NCI-H1436 (cell line): ENCODE data around the gene GOLGA2.
"Not testable (repeated sequence)": the region's sequence is repeated elsewhere in the genome, so short reads cannot be mapped to it uniquely, and the experiment has no call there.

Experiments used
- DNase-seq: peaks from one replicate; lab custom pipeline; 2025; lab: John Stamatoyannopoulos, UW

Gene GOLGA2

GRCh38 chr9:128292009-128292408 is 16.2 kb upstream of the GOLGA2 start:
- no peak for DNase-seq

- no peak for DNase-seq
These were observed 12.6 kb upstream of the GOLGA2 start for GRCh38 chr9:128288273-128289004.

- DNase-seq, result no peak
These were observed 10.6 kb upstream of the GOLGA2 start for GRCh38 chr9:128286440-128286839.

- no peak for DNase-seq
These were observed 9.4 kb upstream of the GOLGA2 start for GRCh38 chr9:128285033-128285784.

GRCh38 chr9:128282500-128282899 is 6.7 kb upstream of the GOLGA2 start:
- no peak for DNase-seq

GRCh38 chr9:128280084-128280622 is 4.3 kb upstream of the GOLGA2 start:
- DNase-seq, result no peak

GRCh38 chr9:128279088-128280073 is 3.6 kb upstream of the GOLGA2 start:
- DNase-seq, result not testable (repeated sequence)

GRCh38 chr9:128276574-128277270 is 915 bp upstream of the GOLGA2 start:
- no peak for DNase-seq

- peak; percentile 100 for DNase-seq
These were observed 284 bp upstream of the GOLGA2 start, which contains the start of gene SWI5 for GRCh38 chr9:128276008-128276573. Gene SWI5 (plus strand): TSS chr9:128276276.

GRCh38 chr9:128274245-128274644 is 1.6 kb downstream of the GOLGA2 start:
- DNase-seq, result no peak

GRCh38 chr9:128271512-128271911 is 4.3 kb downstream of the GOLGA2 start:
- DNase-seq, result no peak

- DNase-seq, result no peak
These were observed 4.7 kb downstream of the GOLGA2 start for GRCh38 chr9:128271112-128271511.

GRCh38 chr9:128266868-128267590 is 8.8 kb downstream of the GOLGA2 start:
- DNase-seq, result no peak

GRCh38 chr9:128265348-128265847 is 10.4 kb downstream of the GOLGA2 start:
- no peak for DNase-seq

GRCh38 chr9:128262687-128263086 is 13.1 kb downstream of the GOLGA2 start:
- no peak for DNase-seq

GRCh38 chr9:128260340-128260739 is 15.5 kb downstream of the GOLGA2 start:
- no peak for DNase-seq

GRCh38 chr9:128259156-128259555 is 16.7 kb downstream of the GOLGA2 start:
- no peak for DNase-seq

- no peak for DNase-seq
These were observed 17.5 kb downstream of the GOLGA2 start for GRCh38 chr9:128258326-128258725.

GRCh38 chr9:128257907-128258306 is 17.9 kb downstream of the GOLGA2 start:
- DNase-seq, result no peak
